GM18868 (cell line): ENCODE measurements around the gene ALG13.
"Not testable (repeated sequence)": the region's sequence is repeated elsewhere in the genome, so short reads cannot be mapped to it uniquely, and the experiment has no call there.

Experiments used
- ATAC-seq: cut with Tn5 transposase; IDR thresholded peaks from one replicate; pipeline ENCODE4 v1.9.1; 2021; ENCODE audit warnings: mild to moderate bottlenecking, moderate library complexity; ENCODE audit not compliant: unreplicated experiment

The ALG13 gene

GRCh38 chrX:111680988-111681779, at the start of gene ALG13:
ALG13 (plus strand) TSS chrX:111681170; CDS start chrX:111681219, 49 bp downstream.
- ATAC-seq, result peak; percentile 97

GRCh38 chrX:111634823-111635729, 45.9 kb upstream of the ALG13 start:
- no peak for ATAC-seq

- ATAC-seq, result no peak
Measured at GRCh38 chrX:111641969-111642368, 39.0 kb upstream of the ALG13 start.

- not testable (repeated sequence) for ATAC-seq
Measured at GRCh38 chrX:111645165-111645564, 35.8 kb upstream of the ALG13 start.

- no peak for ATAC-seq
Measured at GRCh38 chrX:111645607-111646006, 35.4 kb upstream of the ALG13 start.

DNA sequence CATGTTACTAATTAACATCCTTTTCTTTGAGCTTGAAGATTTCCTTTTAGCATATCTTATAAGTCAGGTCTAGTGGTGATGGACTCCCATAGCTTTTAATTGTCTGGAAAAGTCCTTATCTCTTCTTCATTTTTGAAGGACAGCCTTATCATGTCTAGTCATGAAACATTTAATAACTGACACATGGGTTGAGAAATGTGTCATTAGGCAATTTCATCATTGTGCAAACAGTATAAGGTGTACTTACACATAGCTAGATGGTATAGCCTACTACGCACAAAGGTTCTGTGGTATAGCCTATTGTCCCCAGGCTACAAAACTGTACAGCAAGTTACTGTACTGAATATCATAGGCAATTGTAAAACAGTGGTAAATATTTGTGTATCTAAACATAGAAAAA, 34.5 kb upstream of the ALG13 start:
- ATAC-seq, result no peak

GRCh38 chrX:111648802-111649201, 32.2 kb upstream of the ALG13 start:
- no peak for ATAC-seq

GRCh38 chrX:111649638-111650037, 31.3 kb upstream of the ALG13 start:
- no peak for ATAC-seq

DNA sequence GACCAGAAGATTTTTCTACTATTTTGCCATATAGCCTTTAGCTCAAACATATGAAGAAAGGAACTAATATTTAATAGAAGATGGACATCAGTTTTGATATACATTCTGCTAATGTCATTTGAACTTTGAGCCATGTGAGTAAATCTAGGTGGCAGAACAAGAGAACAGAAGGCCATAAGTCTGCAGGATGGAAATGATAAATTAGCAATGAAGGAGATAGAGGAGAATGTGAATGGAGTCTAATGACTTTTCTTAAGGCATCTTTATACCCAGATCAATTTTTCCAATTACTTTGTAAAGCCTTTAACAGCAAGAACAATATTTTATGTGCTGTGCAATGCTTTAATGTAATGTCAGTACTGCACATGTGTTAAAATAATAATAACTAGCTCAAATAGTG, 30.1 kb upstream of the ALG13 start:
- no peak for ATAC-seq

DNA sequence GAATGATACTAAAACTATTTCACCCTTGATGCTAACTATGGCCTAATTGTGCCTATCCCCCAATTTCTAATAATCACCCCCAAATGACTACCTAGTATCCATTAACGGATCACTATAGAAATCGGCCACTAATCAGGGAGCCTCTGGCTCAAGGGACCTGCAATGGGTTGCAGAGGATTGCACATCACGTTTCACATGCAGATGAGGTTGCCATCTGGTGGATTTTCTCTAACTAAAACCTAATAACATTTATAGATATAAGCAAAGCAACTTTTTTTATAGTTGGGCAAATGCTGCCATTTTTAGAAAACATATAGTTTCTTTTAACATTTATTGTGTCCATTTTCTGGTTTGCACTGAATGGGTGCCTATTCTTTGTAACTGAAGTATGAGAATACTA, 28.3 kb upstream of the ALG13 start:
- ATAC-seq, result no peak

- no peak for ATAC-seq
Measured at GRCh38 chrX:111661241-111661640, 19.7 kb upstream of the ALG13 start.

GRCh38 chrX:111662292-111662691, 18.7 kb upstream of the ALG13 start:
- ATAC-seq, result peak; percentile 55

GRCh38 chrX:111671668-111672067, 9.3 kb upstream of the ALG13 start:
- ATAC-seq, result no peak

GRCh38 chrX:111687305-111687704, 6.3 kb downstream of the ALG13 start:
- ATAC-seq, result peak; percentile 62

DNA sequence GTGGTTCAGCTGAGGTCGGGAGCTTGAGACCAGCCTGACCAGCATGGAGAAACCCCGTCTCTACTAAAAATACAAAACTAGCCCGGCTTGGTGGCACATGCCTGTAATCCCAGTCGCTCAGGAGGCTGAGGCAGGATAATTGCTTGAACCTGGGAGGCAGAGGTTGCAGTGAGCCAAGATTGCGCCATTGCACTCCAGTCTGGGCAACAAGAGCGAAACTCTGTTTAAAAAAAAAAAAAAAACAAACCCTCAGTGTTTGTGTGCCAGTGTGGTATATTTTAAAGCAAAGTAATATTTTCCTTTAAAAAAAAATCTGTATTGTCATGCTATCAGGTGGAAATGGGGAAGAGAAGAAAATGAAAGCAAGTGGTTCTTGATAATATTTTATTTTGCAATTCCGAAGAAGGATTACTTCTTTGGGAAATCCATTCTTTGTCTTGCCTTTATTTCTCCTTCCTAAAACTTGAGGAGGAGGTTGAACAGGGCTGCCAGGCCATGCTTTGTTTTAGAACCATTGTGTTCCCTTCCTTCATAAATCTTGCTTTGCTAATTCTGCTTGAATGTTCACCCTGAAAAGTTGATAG, 14.4 kb downstream of the ALG13 start:
- no peak for ATAC-seq

- ATAC-seq, result no peak
Measured at GRCh38 chrX:111719426-111720210, 38.6 kb downstream of the ALG13 start.

- ATAC-seq, result no peak
Measured at GRCh38 chrX:111728096-111728495, 47.1 kb downstream of the ALG13 start.

GRCh38 chrX:111731351-111731750, 50.4 kb downstream of the ALG13 start:
- no peak for ATAC-seq

- no peak for ATAC-seq
Measured at GRCh38 chrX:111736571-111736970, 55.6 kb downstream of the ALG13 start.

- no peak for ATAC-seq
Measured at GRCh38 chrX:111742018-111742417, 61.0 kb downstream of the ALG13 start.

- ATAC-seq, result no peak
Measured at GRCh38 chrX:111743316-111743715, 62.3 kb downstream of the ALG13 start.
